ENCODE results near the gene RASL11A.
A peak's percentile ranks its signal among the peaks of the same experiment; 100 is the strongest.
"Not testable (repeated sequence)": the region's sequence is repeated elsewhere in the genome, so short reads cannot be mapped to it uniquely, and the experiment has no call there.

The RASL11A gene

DNA sequence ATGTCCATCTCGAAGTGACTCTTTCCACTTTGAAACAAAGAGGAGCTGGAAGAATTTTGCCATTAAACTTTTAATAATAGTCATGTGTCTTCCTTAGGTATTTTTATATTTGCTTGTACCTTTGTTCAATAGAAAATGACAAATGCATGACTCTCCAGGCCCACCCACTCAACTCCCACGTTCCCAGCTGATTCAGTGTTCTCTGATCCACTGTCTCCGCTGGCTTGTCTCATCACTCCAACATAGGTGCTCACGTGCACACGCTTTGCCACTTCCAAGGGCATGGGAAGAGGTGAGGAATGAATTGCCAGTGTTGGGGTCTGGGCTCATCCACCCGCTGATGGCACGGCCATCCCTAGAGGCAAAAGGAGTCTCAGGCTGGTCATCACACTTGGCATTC lies 24.5 kb downstream of the RASL11A start:
- H3K4me3 ChIP-seq (ENCODE audit: low read depth, low read length) = no peak overlapping the region
- DNase-seq (ENCODE audit: low read depth, low spot score) = no peak
- in situ Hi-C loops (cut with HindIII; ENCODE audit: low sequenced_read_pairs) = no loop called here
- TF ChIP-seq, protein P1, sequence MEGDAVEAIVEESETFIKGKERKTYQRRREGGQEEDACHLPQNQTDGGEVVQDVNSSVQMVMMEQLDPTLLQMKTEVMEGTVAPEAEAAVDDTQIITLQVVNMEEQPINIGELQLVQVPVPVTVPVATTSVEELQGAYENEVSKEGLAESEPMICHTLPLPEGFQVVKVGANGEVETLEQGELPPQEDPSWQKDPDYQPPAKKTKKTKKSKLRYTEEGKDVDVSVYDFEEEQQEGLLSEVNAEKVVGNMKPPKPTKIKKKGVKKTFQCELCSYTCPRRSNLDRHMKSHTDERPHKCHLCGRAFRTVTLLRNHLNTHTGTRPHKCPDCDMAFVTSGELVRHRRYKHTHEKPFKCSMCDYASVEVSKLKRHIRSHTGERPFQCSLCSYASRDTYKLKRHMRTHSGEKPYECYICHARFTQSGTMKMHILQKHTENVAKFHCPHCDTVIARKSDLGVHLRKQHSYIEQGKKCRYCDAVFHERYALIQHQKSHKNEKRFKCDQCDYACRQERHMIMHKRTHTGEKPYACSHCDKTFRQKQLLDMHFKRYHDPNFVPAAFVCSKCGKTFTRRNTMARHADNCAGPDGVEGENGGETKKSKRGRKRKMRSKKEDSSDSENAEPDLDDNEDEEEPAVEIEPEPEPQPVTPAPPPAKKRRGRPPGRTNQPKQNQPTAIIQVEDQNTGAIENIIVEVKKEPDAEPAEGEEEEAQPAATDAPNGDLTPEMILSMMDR (IDR thresholded peaks at IDR 0.05; ENCODE audit: low read depth, low read length) = no peak

DNA sequence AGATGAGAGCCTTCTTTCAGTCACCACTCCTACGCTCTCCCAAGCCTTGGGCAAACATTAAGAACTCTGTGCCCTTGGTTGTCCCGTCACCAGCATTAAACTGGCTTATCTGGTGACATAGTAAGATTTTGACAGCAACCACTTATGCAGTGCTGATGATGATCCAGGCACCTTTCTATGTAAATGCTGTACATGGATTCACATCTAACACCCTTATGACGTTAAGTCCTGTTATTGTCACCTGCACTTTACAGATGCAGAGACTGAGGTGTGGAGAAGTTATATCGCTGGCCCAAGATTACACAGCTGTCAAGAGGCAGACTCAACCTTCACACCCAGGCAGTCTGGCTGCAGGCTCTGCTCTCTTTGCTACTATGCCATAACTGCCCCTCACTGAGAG lies 25.0 kb downstream of the RASL11A start:
- TF ChIP-seq, protein P1 (IDR thresholded peaks at IDR 0.05; ENCODE audit: low read depth, low read length) = no peak
- no peak overlapping the region for H3K4me3 ChIP-seq (ENCODE audit: low read depth, low read length)
- in situ Hi-C loops (cut with HindIII; ENCODE audit: low sequenced_read_pairs) = no loop called here
- DNase-seq (ENCODE audit: low read depth, low spot score) = no peak

DNA sequence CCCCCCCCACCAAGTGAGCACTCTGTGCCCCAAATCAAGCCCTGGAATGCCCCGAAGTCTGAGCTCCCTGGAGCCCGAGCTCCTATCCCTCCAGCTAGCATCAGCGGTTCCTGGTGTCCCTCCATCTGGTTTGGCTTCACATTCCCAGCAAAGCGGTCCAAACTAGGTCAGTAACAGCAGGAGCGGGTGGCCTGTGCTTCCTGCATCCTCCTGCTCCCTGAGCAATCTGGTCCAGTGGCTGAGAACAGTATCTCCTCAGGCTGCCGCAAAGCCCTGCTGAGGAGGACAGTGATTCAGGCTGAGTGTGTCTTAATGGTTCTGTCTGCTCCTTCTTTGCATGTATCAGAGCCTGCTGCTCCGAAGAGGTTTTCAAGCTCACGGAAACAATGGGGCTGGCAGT lies 25.9 kb downstream of the RASL11A start:
- in situ Hi-C loops (cut with HindIII; ENCODE audit: low sequenced_read_pairs) = no loop called here
- peak; percentile 35 for DNase-seq (ENCODE audit: low read depth, low spot score)
- no peak overlapping the region for H3K4me3 ChIP-seq (ENCODE audit: low read depth, low read length)
- TF ChIP-seq, protein P1 (IDR thresholded peaks at IDR 0.05; ENCODE audit: low read depth, low read length) = no peak

DNA sequence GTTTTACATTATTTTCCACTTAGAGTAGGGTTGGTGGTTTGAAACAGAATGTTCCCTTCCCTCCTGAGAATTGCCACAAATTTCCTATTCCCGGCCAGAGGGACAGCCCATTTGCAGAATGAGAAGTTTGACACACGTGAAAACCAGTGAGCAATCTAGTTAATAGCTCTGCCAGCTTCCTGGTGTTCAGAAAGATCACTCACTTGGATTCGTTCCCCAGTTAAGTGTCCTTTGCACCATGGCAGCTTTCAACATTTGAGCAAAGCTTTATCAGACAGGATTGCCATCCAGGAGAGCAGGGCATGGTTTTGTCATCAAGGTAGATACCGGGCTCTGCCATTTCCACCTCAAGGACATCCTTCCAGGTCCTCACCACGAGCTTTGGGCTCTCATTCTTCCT lies 28.2 kb downstream of the RASL11A start:
- in situ Hi-C loops (cut with HindIII; ENCODE audit: low sequenced_read_pairs) = no loop called here
- TF ChIP-seq, protein P1 (IDR thresholded peaks at IDR 0.05; ENCODE audit: low read depth, low read length) = no peak
- no peak for DNase-seq (ENCODE audit: low read depth, low spot score)
- no peak overlapping the region for H3K4me3 ChIP-seq (ENCODE audit: low read depth, low read length)

DNA sequence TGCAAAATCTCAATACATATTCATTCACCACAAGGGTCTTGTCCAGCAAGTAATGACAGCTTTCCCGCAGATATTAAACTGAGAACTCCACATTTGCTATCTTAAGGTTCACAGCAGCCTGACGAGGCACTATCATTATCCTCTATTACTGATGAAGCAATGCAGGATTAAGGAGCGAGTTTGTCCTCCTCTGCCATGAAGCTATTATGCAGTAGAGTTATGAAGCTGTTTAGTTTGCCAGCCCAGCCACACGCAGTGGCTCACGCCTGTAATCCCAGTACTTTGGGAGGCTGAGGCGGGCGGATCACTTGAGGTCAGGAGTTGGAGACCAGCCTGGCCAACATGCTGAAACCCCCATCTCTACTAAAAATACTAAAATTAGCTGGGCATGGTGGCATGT lies 29.8 kb downstream of the RASL11A start:
- in situ Hi-C loops (cut with HindIII; ENCODE audit: low sequenced_read_pairs); DNase-seq (ENCODE audit: low read depth, low spot score); H3K4me3 ChIP-seq (ENCODE audit: low read depth, low read length): not testable (repeated sequence)

DNA sequence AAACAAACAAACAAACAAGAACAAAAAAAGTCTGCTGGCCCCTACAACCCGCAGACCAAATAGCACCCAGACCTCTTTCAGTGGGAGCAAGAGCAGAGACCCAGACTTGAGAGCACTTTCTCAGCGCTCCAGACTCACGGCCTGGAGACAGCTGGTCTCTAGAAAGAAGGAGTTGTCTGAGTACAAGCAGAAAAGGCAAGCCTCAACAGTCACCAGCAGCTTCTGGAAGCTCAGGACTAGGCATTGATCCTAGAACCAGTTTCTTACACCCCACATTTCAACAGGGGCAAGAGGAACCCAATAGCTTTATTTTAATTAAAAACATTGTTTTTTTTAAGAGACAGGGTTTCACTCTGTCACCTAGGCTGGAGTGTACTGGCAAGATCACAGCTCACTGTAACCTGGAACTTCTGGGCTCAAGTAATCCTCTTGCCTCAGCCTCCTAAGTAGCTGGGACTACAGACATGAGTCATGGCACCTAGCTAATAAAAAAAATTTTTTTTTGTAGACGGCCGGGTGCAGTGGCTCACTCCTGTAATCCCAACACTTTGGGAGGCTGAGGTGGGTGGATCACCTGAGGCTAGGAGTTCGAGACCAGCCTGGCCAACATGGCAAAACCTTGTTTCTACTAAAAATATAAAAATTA lies 30.4 kb downstream of the RASL11A start:
- no peak for DNase-seq (ENCODE audit: low read depth, low spot score)
- TF ChIP-seq, protein P1 (IDR thresholded peaks at IDR 0.05; ENCODE audit: low read depth, low read length) = no peak
- no peak overlapping the region for H3K4me3 ChIP-seq (ENCODE audit: low read depth, low read length)
- in situ Hi-C loops (cut with HindIII; ENCODE audit: low sequenced_read_pairs) = no loop called here

DNA sequence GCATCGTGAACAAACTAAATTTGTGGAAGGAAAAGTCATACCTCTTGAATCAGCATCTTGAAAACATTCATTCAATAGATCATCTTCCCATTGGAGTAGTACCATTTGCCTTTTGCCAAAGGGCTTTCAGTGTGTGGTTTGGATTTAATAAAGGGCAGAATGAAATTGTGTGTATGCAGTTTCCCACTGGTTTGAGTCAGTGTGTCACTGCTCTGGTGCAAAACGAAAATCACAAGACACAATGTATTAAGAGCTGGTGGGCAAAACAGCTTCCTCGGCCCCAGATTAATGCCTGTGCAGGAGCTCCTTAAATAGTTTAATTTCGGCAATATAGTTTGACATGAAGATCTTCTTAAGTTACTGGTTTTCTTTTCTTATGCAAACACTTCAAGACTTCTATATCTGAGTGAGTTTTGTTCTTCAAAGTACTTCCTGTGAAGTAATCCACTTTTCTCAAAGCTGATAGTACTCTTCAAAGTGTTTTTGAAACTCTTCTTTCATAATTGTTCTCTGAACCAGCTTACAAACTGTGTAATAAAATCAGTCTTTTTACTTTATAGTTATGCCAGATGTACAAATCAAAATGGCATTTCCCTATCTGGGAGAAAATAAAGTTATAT lies 32.1 kb downstream of the RASL11A start:
- H3K4me3 ChIP-seq (ENCODE audit: low read depth, low read length) = no peak overlapping the region
- TF ChIP-seq, protein P1 (IDR thresholded peaks at IDR 0.05; ENCODE audit: low read depth, low read length) = no peak
- no peak for DNase-seq (ENCODE audit: low read depth, low spot score)
- in situ Hi-C loops (cut with HindIII; ENCODE audit: low sequenced_read_pairs) = no loop called here
